Measurements from ENCODE around the gene C2CD5. TPM values are rescaled to one million over a fixed set of nuclear protein-coding genes. Genes with fewer than 3 reads are reported as not detected.

Gene C2CD5
- total RNA-seq (2021): 27.1 and 27.8 TPM in 2 replicates
- Bru-seq, nascent RNA: percentile 83 among the genes with signal in this experiment
- percentile 86 among the genes with signal in this experiment for BruChase-seq, experiment 1, labeled RNA remaining after a 2-hour chase
- percentile 65 among the genes with signal in this experiment for BruChase-seq, experiment 2, labeled RNA remaining after a 6-hour chase
- long read RNA-seq, full-length matches to known transcripts: 6 of 25 reads
- long read RNA-seq, partial matches to known transcripts: 10 of 25 reads
- long read RNA-seq, other reads (novel, unspliced or antisense): 9 of 25 reads

- H3K36me3 ChIP-seq (ENCODE audit: insufficient read depth, low read length, poor library complexity, severe bottlenecking): no peaks in the 10 kb centered on the region
These were observed at the start of gene C2CD5 for GRCh38 chr12:22544038-22544979. Gene C2CD5, minus strand, starts transcription at chr12:22544542. Its CDS starts 392 bp downstream, at chr12:22544150.

GRCh38 chr12:22593864-22594263 is 49.5 kb upstream of the C2CD5 start:
- no TSS peak for BruUV-seq (replicated peaks)
- POLR2A ChIA-PET (ENCODE audit: low non-redundant PET): no interaction called here
- Histone ChIP-seq H3K27me3 (replicated peaks; ENCODE audit: insufficient read depth, low read depth, low read length, poor library complexity) (no peaks in the 10 kb centered on the region), H3K27ac (ENCODE audit: low read depth, low read length, poor library complexity, severe bottlenecking) (no peak overlapping the region), H3K36me3 (ENCODE audit: insufficient read depth, low read length, poor library complexity, severe bottlenecking) (no peaks in the 10 kb centered on the region), H3K4me3 (ENCODE audit: low read depth, low read length, poor library complexity, severe bottlenecking) (no peak overlapping the region), H3K9me3 (ENCODE audit: low read depth, low read length, poor library complexity, severe bottlenecking) (no peaks in the 10 kb centered on the region), H3K4me1 (ENCODE audit: insufficient read depth, low read length, poor library complexity, severe bottlenecking) (no peaks in the 10 kb centered on the region)
- no peak for TF ChIP-seq CTCF (conservative IDR thresholded peaks at IDR 0.05; ENCODE audit: low read depth, low read length)
- TF ChIP-seq EZH2 (IDR thresholded peaks at IDR 0.05; ENCODE audit: borderline replicate concordance, low read depth, low read length, poor library complexity, severe bottlenecking): no peak
- CTCF ChIA-PET: no interaction called here
- no peak for DNase-seq (ENCODE audit: low spot score)
- intact Hi-C loops (cut with micrococcal nuclease; ENCODE audit: unreplicated experiment): no loop called here

More at GRCh38 chr12:22544038-22544979, at the start of gene C2CD5:
- Histone ChIP-seq H3K9me3 (ENCODE audit: low read depth, low read length, poor library complexity, severe bottlenecking) (no peaks in the 10 kb centered on the region), H3K4me3 (ENCODE audit: low read depth, low read length, poor library complexity, severe bottlenecking) (peak within 1 kb of the TSS; percentile 91), H3K27ac (ENCODE audit: low read depth, low read length, poor library complexity, severe bottlenecking) (peak within 1 kb of the TSS; percentile 85), H3K27me3 (replicated peaks; ENCODE audit: insufficient read depth, low read depth, low read length, poor library complexity) (no peaks in the 10 kb centered on the region), H3K4me1 (ENCODE audit: insufficient read depth, low read length, poor library complexity, severe bottlenecking) (peaks cover 8% of the 10 kb centered on the region)
- DNase-seq (ENCODE audit: low spot score): peak; percentile 99
- TSS peak; percentile 61 for BruUV-seq (replicated peaks)
- CTCF ChIA-PET: interaction anchor here (1.1 kb wide), 1 partner anchor 15 kb away, joined by 4 read pairs; no protein-coding TSS in a partner anchor
- intact Hi-C loops (cut with micrococcal nuclease; ENCODE audit: unreplicated experiment): loop anchor here (2.0 kb wide), 1 partner anchor 80 kb away; the partner anchor contains the start of gene ETNK1
- POLR2A ChIA-PET (ENCODE audit: low non-redundant PET): no interaction called here
- TF ChIP-seq CTCF (conservative IDR thresholded peaks at IDR 0.05; ENCODE audit: low read depth, low read length): peak; percentile 39
- TF ChIP-seq EZH2 (IDR thresholded peaks at IDR 0.05; ENCODE audit: borderline replicate concordance, low read depth, low read length, poor library complexity, severe bottlenecking): no peak

GRCh38 chr12:22588817-22589216 is 44.5 kb upstream of the C2CD5 start:
- Histone ChIP-seq H3K27me3 (replicated peaks; ENCODE audit: insufficient read depth, low read depth, low read length, poor library complexity) (no peaks in the 10 kb centered on the region), H3K27ac (ENCODE audit: low read depth, low read length, poor library complexity, severe bottlenecking) (no peak overlapping the region), H3K36me3 (ENCODE audit: insufficient read depth, low read length, poor library complexity, severe bottlenecking) (no peaks in the 10 kb centered on the region), H3K4me1 (ENCODE audit: insufficient read depth, low read length, poor library complexity, severe bottlenecking) (no peaks in the 10 kb centered on the region), H3K4me3 (ENCODE audit: low read depth, low read length, poor library complexity, severe bottlenecking) (no peak overlapping the region), H3K9me3 (ENCODE audit: low read depth, low read length, poor library complexity, severe bottlenecking) (no peaks in the 10 kb centered on the region)
- BruUV-seq (replicated peaks): no TSS peak
- DNase-seq (ENCODE audit: low spot score): peak; percentile 4
- ChIA-PET CTCF (no interaction called here), POLR2A (ENCODE audit: low non-redundant PET) (no interaction called here)
- intact Hi-C loops (cut with micrococcal nuclease; ENCODE audit: unreplicated experiment): no loop called here
- no peak for TF ChIP-seq CTCF (conservative IDR thresholded peaks at IDR 0.05; ENCODE audit: low read depth, low read length)
- no peak for TF ChIP-seq EZH2 (IDR thresholded peaks at IDR 0.05; ENCODE audit: borderline replicate concordance, low read depth, low read length, poor library complexity, severe bottlenecking)
